Esophagus squamous epithelium (tissue), 5 donors: ENCODE measurements around the gene MYO16. TPM values are rescaled to one million over a fixed set of nuclear protein-coding genes. Genes with fewer than 3 reads are reported as not detected.

ENCODE experiments used
- DNase-seq: peaks from one replicate; lab custom pipeline; 2025; lab: John Stamatoyannopoulos, UW
- H3K27ac ChIP-seq, 4 donors: fragments of 200-600 bp; sonication (generic); one replicate each; pipeline ENCODE4 v1.5.1; 2016 to 2019; ENCODE audit warnings: mild to moderate bottlenecking in 1 of 4
- H3K27me3 ChIP-seq, 4 donors: fragments of 200-600 bp; sonication (generic); 1 replicate in 3 of 4; 2 replicates in 1 of 4; pipeline versions ENCODE4 v1.5.1 to v1.6.0; 2017 to 2021; ENCODE audit warnings: antibody characterized with exemption in 1 of 4
- H3K36me3 ChIP-seq, 3 donors: fragments of 200-600 bp; sonication (generic); one replicate each; pipeline ENCODE4 v1.5.1; 2016 to 2019
- H3K4me1 ChIP-seq, 3 donors: fragments of 200-600 bp; sonication (generic); one replicate each; pipeline ENCODE4 v1.5.1; 2017 to 2019
- H3K4me3 ChIP-seq, 4 donors: fragments of 200-600 bp; sonication (generic); 1 replicate in 3 of 4; 2 replicates in 1 of 4; pipeline ENCODE4 v1.5.1; 2016 to 2019; ENCODE audit warnings: mild to moderate bottlenecking in 2 of 4, moderate library complexity in 1 of 4
- H3K9me3 ChIP-seq, 3 donors: fragments of 200-600 bp; sonication (generic); one replicate each; pipeline ENCODE4 v1.5.1; 2016 to 2019
- CTCF ChIP-seq, 6 experiments: fragments of 450-650 bp in 4 of 6; fragments of 200-600 bp in 2 of 6; sonication (generic) in 2 of 6; IDR thresholded peaks; one replicate each; pipeline ENCODE4 v1.5.1; 2016 to 2019; ENCODE audit warnings: antibody characterized with exemption in 6 of 6, mild to moderate bottlenecking in 4 of 6, moderate library complexity in 4 of 6
- POLR2A ChIP-seq, 4 donors: fragments of 450-650 bp; IDR thresholded peaks; one replicate each; pipeline ENCODE4 v1.6.1; 2017; ENCODE audit warnings: antibody characterized with exemption in 4 of 4, mild to moderate bottlenecking in 4 of 4, moderate library complexity in 3 of 4
- WGBS, 2 donors: methylation state at CpG; one replicate each; pipeline ENCODE4 v1.1.5; 2018; 5-methylcytosine and 5-hydroxymethylcytosine counted together
- intact Hi-C: fragments of 100-400 bp; cut with DNase I; formaldehyde crosslinking; loops from one replicate; pipeline ENCODE4 v1.15.0; 2022
- total RNA-seq, 4 donors: library from RNA; depleted of rRNA; stranded (reverse); fragments of >200 nt; gene quantifications; one replicate each; pipeline ENCODE4 v1.1.0, GENCODE V29; 2016
- donor health status: DM: yes; HTN: yes; CAD: no.

The MYO16 gene
- total RNA-seq, 4 donors from 2014 or later, result 0.09 to 2.1 TPM; not detected in 2

GRCh38 chr13:108741930-108742329 is 112.5 kb downstream of the MYO16 start:
- Histone ChIP-seq H3K9me3 (peaks cover 0 to 10% (median 5%) of the 10 kb centered on the region in 3 donors), H3K36me3 (no peaks in the 10 kb centered on the region), H3K27me3 (no peaks in the 10 kb centered on the region), H3K4me3 (no peak overlapping the region), H3K27ac (no peak overlapping the region), H3K4me1 (no peaks in the 10 kb centered on the region)
- no peak for TF ChIP-seq POLR2A (IDR thresholded peaks at IDR 0.05)
- TF ChIP-seq CTCF (IDR thresholded peaks at IDR 0.05), result no peak
- intact Hi-C loops, result no loop called here
- 68 to 69% methylated on average over 5 of the region's 5 CpGs for WGBS, 2 donors
- DNase-seq, result no peak

GRCh38 chr13:108742701-108743451 is 113.5 kb downstream of the MYO16 start:
- TF ChIP-seq CTCF (IDR thresholded peaks at IDR 0.05) (no peak), POLR2A (IDR thresholded peaks at IDR 0.05) (no peak)
- H3K27me3 ChIP-seq, result no peaks in the 10 kb centered on the region
- DNase-seq, result no peak
- no peak overlapping the region for H3K4me3 ChIP-seq
- H3K4me1 ChIP-seq, result no peaks in the 10 kb centered on the region
- no peak overlapping the region for H3K27ac ChIP-seq
- H3K9me3 ChIP-seq, result peaks cover 0 to 10% (median 5%) of the 10 kb centered on the region in 3 donors
- no peaks in the 10 kb centered on the region for H3K36me3 ChIP-seq
- WGBS, 2 donors, result 69 to 74% methylated on average over 2 of the region's 2 CpGs
- intact Hi-C loops, result no loop called here

GRCh38 chr13:108743522-108743921 is 114.1 kb downstream of the MYO16 start:
- no peak overlapping the region for H3K4me3 ChIP-seq
- WGBS, 2 donors, result 74 to 78% methylated on average over 4 of the region's 4 CpGs
- H3K27me3 ChIP-seq, result no peaks in the 10 kb centered on the region
- no peak for DNase-seq
- H3K27ac ChIP-seq, result no peak overlapping the region
- peaks cover 0 to 10% (median 5%) of the 10 kb centered on the region in 3 donors for H3K9me3 ChIP-seq
- no peaks in the 10 kb centered on the region for H3K4me1 ChIP-seq
- no peaks in the 10 kb centered on the region for H3K36me3 ChIP-seq
- no peak for TF ChIP-seq POLR2A (IDR thresholded peaks at IDR 0.05)
- TF ChIP-seq CTCF (IDR thresholded peaks at IDR 0.05), result no peak
- intact Hi-C loops, result no loop called here

- TF ChIP-seq POLR2A (IDR thresholded peaks at IDR 0.05) (no peak), CTCF (IDR thresholded peaks at IDR 0.05) (no peak)
- Histone ChIP-seq H3K9me3 (no peaks in the 10 kb centered on the region), H3K4me1 (no peaks in the 10 kb centered on the region), H3K27ac (no peak overlapping the region), H3K27me3 (no peaks in the 10 kb centered on the region), H3K4me3 (no peak overlapping the region), H3K36me3 (no peaks in the 10 kb centered on the region)
- WGBS, 2 donors, result 50 to 67% methylated on average over 1 of the region's 1 CpG
- DNase-seq, result no peak
- intact Hi-C loops, result no loop called here
Measured at GRCh38 chr13:108747843-108748242, 118.4 kb downstream of the MYO16 start.

- Histone ChIP-seq H3K9me3 (peaks cover 0 to 5% (median 0%) of the 10 kb centered on the region in 3 donors), H3K4me3 (no peak overlapping the region), H3K4me1 (no peaks in the 10 kb centered on the region), H3K27ac (no peak overlapping the region), H3K36me3 (no peaks in the 10 kb centered on the region), H3K27me3 (no peaks in the 10 kb centered on the region)
- DNase-seq, result no peak
- intact Hi-C loops, result no loop called here
- TF ChIP-seq CTCF (IDR thresholded peaks at IDR 0.05), result no peak
- TF ChIP-seq POLR2A (IDR thresholded peaks at IDR 0.05), result no peak
- 63 to 77% methylated on average over 4 of the region's 4 CpGs for WGBS, 2 donors
Measured at GRCh38 chr13:108752276-108752675, 122.9 kb downstream of the MYO16 start.
